Mesangial cell (primary cell): ENCODE data around the gene LZIC. TPM values are rescaled to one million over a fixed set of nuclear protein-coding genes. Genes with fewer than 3 reads are reported as not detected.

Experiments used
- total RNA-seq: library from RNA; depleted of rRNA; stranded (reverse); fragments of >200 nt; gene quantifications from 2 replicates; pipeline ENCODE4 v1.2.3, GENCODE V29; 2015

LZIC gene
- 5.5 and 13.9 TPM in 2 replicates for total RNA-seq

GRCh38 chr1:9942939-9943788, at the start of gene LZIC, which contains the start of gene NMNAT1:
Gene LZIC, minus strand, starts transcription at chr1:9943391. Its CDS starts 6,772 bp downstream, at chr1:9936619.
Gene NMNAT1, plus strand, starts transcription at chr1:9943475. Its CDS starts 28,599 bp downstream, at chr1:9972074.

GRCh38 chr1:9910076-9910422, 33.1 kb downstream of the LZIC start, which contains the start of gene CTNNBIP1:
Gene CTNNBIP1, minus strand, starts transcription at chr1:9910269. Its CDS starts 38,205 bp downstream, at chr1:9872064.

Other genes with a start within 250 kb of the LZIC start
- 106 and 128 TPM in 2 replicates for gene CLSTN1, start 119.4 kb downstream of the LZIC start, total RNA-seq
- 25.9 and 37.1 TPM in 2 replicates for gene CTNNBIP1, start 33.1 kb downstream of the LZIC start, total RNA-seq
- gene NMNAT1, start 84 bp upstream of the LZIC start, total RNA-seq: 3.7 and 6.6 TPM in 2 replicates
- gene RBP7, start 53.8 kb upstream of the LZIC start, total RNA-seq: 1.6 and 5.4 TPM in 2 replicates
- 30.6 and 35.7 TPM in 2 replicates for gene UBE4B, start 89.6 kb upstream of the LZIC start, total RNA-seq